Measurements from ENCODE around the gene CERS1. TPM values are rescaled to one million over a fixed set of nuclear protein-coding genes. Genes with fewer than 3 reads are reported as not detected.

The CERS1 gene
- not detected for total RNA-seq

GRCh38 chr19:18895824-18896341 lies at the start of gene CERS1:
CERS1 (minus strand) TSS chr19:18896158; CDS start chr19:18896072, 86 bp downstream.
- H3K27ac ChIP-seq: no peak within 1 kb of the TSS
- peaks cover 11% of the 10 kb centered on the region for H3K27me3 ChIP-seq
- intact Hi-C loops (cut with DNase I): no loop called here
- no peak for TF ChIP-seq CTCF (IDR thresholded peaks at IDR 0.05)
- H3K9me3 ChIP-seq: no peaks in the 10 kb centered on the region
- H3K36me3 ChIP-seq: peaks cover 17 to 22% of the 10 kb centered on the region in 2 donors
- no peak for DNase-seq (ENCODE audit: low spot score in 2 of 2)
- peaks cover 7 to 8% of the 10 kb centered on the region in 2 donors for H3K4me1 ChIP-seq
- H3K4me3 ChIP-seq: peak within 1 kb of the TSS; percentile 36 to 53

DNA sequence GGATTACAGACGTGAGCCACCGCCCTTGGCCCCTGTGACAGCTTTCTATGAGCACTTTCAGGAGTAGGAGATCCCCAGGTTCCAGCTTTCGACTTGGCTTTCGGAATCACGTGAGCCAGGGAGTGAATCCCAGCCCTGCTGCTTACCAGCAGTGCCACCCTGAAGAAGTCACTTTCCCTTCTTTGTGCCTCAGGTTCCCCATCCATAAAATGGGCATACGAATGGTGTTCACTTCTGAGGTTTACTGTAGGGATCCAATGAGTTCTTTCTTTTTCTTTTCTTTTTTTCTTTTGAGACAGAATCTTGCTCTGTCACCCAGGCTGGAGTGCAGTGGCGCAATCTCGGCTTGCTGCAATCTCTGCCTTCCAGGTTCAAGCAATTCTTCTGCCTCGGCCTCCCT lies 49.3 kb upstream of the CERS1 start:
- no peak for TF ChIP-seq CTCF (IDR thresholded peaks at IDR 0.05)
- H3K36me3 ChIP-seq: no peaks in the 10 kb centered on the region
- intact Hi-C loops (cut with DNase I): no loop called here
- no peaks in the 10 kb centered on the region for H3K9me3 ChIP-seq
- H3K27ac ChIP-seq: no peak overlapping the region
- no peak for DNase-seq (ENCODE audit: low spot score in 2 of 2)
- no peaks in the 10 kb centered on the region for H3K27me3 ChIP-seq
- no peaks in the 10 kb centered on the region for H3K4me1 ChIP-seq
- H3K4me3 ChIP-seq: no peak overlapping the region

GRCh38 chr19:18943465-18943864 lies 47.5 kb upstream of the CERS1 start:
- intact Hi-C loops (cut with DNase I): loop anchor here (5.0 kb wide), 1 partner anchor 44 kb away; no protein-coding TSS in a partner anchor
- no peak overlapping the region for H3K4me3 ChIP-seq
- no peak for DNase-seq (ENCODE audit: low spot score in 2 of 2)
- H3K4me1 ChIP-seq: peaks cover 0 to 7% of the 10 kb centered on the region in 2 donors
- no peak overlapping the region for H3K27ac ChIP-seq
- TF ChIP-seq CTCF (IDR thresholded peaks at IDR 0.05): no peak
- H3K9me3 ChIP-seq: no peaks in the 10 kb centered on the region
- H3K27me3 ChIP-seq: no peaks in the 10 kb centered on the region
- peaks cover 0 to 2% of the 10 kb centered on the region in 2 donors for H3K36me3 ChIP-seq

GRCh38 chr19:18942692-18943091 lies 46.7 kb upstream of the CERS1 start:
- Histone ChIP-seq H3K4me3 (no peak overlapping the region), H3K36me3 (peaks cover 6 to 8% of the 10 kb centered on the region in 2 donors), H3K9me3 (no peaks in the 10 kb centered on the region), H3K27ac (no peak overlapping the region), H3K27me3 (no peaks in the 10 kb centered on the region), H3K4me1 (peaks cover 0 to 7% of the 10 kb centered on the region in 2 donors)
- TF ChIP-seq CTCF (IDR thresholded peaks at IDR 0.05): no peak
- DNase-seq (ENCODE audit: low spot score in 2 of 2): no peak
- intact Hi-C loops (cut with DNase I): loop anchor here (5.0 kb wide), 1 partner anchor 45 kb away; no protein-coding TSS in a partner anchor

DNA sequence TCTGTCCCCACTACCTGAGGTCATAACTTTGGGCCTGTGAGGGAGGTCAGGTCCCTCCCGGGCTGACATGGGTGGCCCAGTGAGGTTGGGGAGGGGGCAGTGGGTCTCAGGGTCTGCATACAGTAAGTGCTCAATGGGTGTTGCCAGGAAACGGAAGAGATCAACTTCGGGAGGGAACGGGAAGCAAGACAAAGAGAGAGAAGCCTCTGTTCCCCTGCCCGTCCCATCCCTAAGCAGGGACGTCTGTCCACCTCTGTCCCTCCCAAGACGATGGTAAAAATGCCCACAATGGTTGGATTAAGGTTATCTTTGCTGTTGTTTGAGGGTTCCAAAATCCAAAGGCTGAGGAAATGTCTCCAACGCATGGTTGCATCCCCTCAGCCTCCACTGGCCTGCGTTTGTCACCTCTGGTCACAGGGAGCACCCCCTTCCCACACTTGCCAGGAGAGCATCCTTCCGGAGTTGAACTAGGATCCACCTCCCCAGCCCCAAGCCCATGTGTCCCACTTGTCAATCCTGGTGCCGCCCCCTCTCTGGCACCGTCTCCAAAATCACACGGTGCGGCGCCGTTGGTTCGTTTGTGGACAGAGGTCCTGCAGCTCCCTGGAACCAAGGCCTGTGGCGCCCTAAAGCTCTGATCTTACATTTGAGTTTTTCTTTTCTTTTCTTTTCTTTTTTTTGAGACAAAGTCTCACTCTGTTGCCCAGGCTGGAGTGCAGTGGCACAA lies 45.8 kb upstream of the CERS1 start:
- Histone ChIP-seq H3K27me3 (no peaks in the 10 kb centered on the region), H3K4me1 (peaks cover 0 to 7% of the 10 kb centered on the region in 2 donors), H3K27ac (no peak overlapping the region), H3K4me3 (peak overlapping the region; percentile 57 to 80), H3K36me3 (peaks cover 10 to 11% of the 10 kb centered on the region in 2 donors), H3K9me3 (no peaks in the 10 kb centered on the region)
- TF ChIP-seq CTCF (IDR thresholded peaks at IDR 0.05): no peak
- DNase-seq (ENCODE audit: low spot score in 2 of 2): no peak
- intact Hi-C loops (cut with DNase I): loop anchor here (5.0 kb wide), 1 partner anchor 46 kb away; no protein-coding TSS in a partner anchor

All from ascending aorta (tissue), 2 donors.